Adipocyte (in vitro differentiated cells): ENCODE results near the gene SSR3.
A peak's percentile ranks its signal among the peaks of the same experiment; 100 is the strongest.
"Not testable (repeated sequence)": the region's sequence is repeated elsewhere in the genome, so short reads cannot be mapped to it uniquely, and the experiment has no call there.

ENCODE experiments used
- DNase-seq: peaks from one replicate; pipeline ENCODE4 v3.0.0-alpha.2; 2015; ENCODE audit warnings: low read depth
- H3K27me3 ChIP-seq: replicated peaks from 2 replicates; pipeline ENCODE4 v1.7.0; 2013; ENCODE audit warnings: mild to moderate bottlenecking, low read length, moderate library complexity; ENCODE audit not compliant: control insufficient read depth, insufficient read depth
- H3K36me3 ChIP-seq: 2 replicates; pipeline ENCODE4 v1.7.0; 2013; ENCODE audit warnings: low read length, mild to moderate bottlenecking, moderate library complexity; ENCODE audit not compliant: control insufficient read depth, insufficient read depth, severe bottlenecking
- H3K4me1 ChIP-seq: 2 replicates; pipeline ENCODE4 v1.7.0; 2013; ENCODE audit warnings: mild to moderate bottlenecking, low read length, moderate library complexity; ENCODE audit not compliant: control insufficient read depth, insufficient read depth
- H3K4me3 ChIP-seq: 2 replicates; pipeline ENCODE4 v1.7.0; 2013; ENCODE audit warnings: mild to moderate bottlenecking, low read length, moderate library complexity
- H3K9ac ChIP-seq: 2 replicates; pipeline ENCODE4 v1.7.0; 2013; ENCODE audit warnings: mild to moderate bottlenecking, low read length, moderate library complexity
- H3K9me3 ChIP-seq: 2 replicates; pipeline ENCODE4 v1.7.0; 2013; ENCODE audit warnings: mild to moderate bottlenecking, low read length, moderate library complexity; ENCODE audit not compliant: control insufficient read depth

The SSR3 gene

GRCh38 chr3:156554842-156555687 is at the start of gene SSR3:
Gene SSR3 (minus strand): TSS chr3:156555117. CDS start chr3:156555089, 28 bp downstream.
- Histone ChIP-seq H3K9ac (peak within 1 kb of the TSS; percentile 99), H3K4me3 (peak within 1 kb of the TSS; percentile 96), H3K9me3 (no peaks in the 10 kb centered on the region), H3K27me3 (no peaks in the 10 kb centered on the region), H3K4me1 (peaks cover 35% of the 10 kb centered on the region), H3K36me3 (peaks cover 26% of the 10 kb centered on the region)
- peak; percentile 100 for DNase-seq

GRCh38 chr3:156604064-156604641 is 49.2 kb upstream of the SSR3 start:
- Histone ChIP-seq H3K4me1 (peaks cover 19% of the 10 kb centered on the region), H3K9ac (no peak overlapping the region), H3K4me3 (no peak overlapping the region), H3K36me3 (no peaks in the 10 kb centered on the region), H3K27me3 (no peaks in the 10 kb centered on the region), H3K9me3 (no peaks in the 10 kb centered on the region)
- DNase-seq, result no peak

- no peak overlapping the region for H3K4me3 ChIP-seq
- H3K4me1 ChIP-seq, result peaks cover 19% of the 10 kb centered on the region
- H3K27me3 ChIP-seq, result no peaks in the 10 kb centered on the region
- no peak overlapping the region for H3K9ac ChIP-seq
- DNase-seq, result no peak
- H3K9me3 ChIP-seq, result no peaks in the 10 kb centered on the region
- no peaks in the 10 kb centered on the region for H3K36me3 ChIP-seq
Observed at GRCh38 chr3:156603379-156604017, 48.6 kb upstream of the SSR3 start.

- H3K9me3 ChIP-seq, result no peaks in the 10 kb centered on the region
- no peak overlapping the region for H3K4me3 ChIP-seq
- no peaks in the 10 kb centered on the region for H3K27me3 ChIP-seq
- no peak for DNase-seq
- no peaks in the 10 kb centered on the region for H3K36me3 ChIP-seq
- peaks cover 19% of the 10 kb centered on the region for H3K4me1 ChIP-seq
- no peak overlapping the region for H3K9ac ChIP-seq
Observed at GRCh38 chr3:156602424-156602823, 47.5 kb upstream of the SSR3 start.

- no peak overlapping the region for H3K4me3 ChIP-seq
- H3K9ac ChIP-seq, result no peak overlapping the region
- DNase-seq, result no peak
- no peaks in the 10 kb centered on the region for H3K9me3 ChIP-seq
- no peaks in the 10 kb centered on the region for H3K27me3 ChIP-seq
- no peaks in the 10 kb centered on the region for H3K36me3 ChIP-seq
- H3K4me1 ChIP-seq, result peaks cover 14% of the 10 kb centered on the region
Observed at GRCh38 chr3:156601497-156601896, 46.6 kb upstream of the SSR3 start.

- H3K9me3 ChIP-seq, result no peaks in the 10 kb centered on the region
- H3K36me3 ChIP-seq, result no peaks in the 10 kb centered on the region
- no peak overlapping the region for H3K4me3 ChIP-seq
- no peak for DNase-seq
- H3K9ac ChIP-seq, result no peak overlapping the region
- H3K27me3 ChIP-seq, result no peaks in the 10 kb centered on the region
- peaks cover 10% of the 10 kb centered on the region for H3K4me1 ChIP-seq
Observed at GRCh38 chr3:156600834-156601233, 45.9 kb upstream of the SSR3 start.

GRCh38 chr3:156599089-156599874 is 44.4 kb upstream of the SSR3 start:
- no peaks in the 10 kb centered on the region for H3K27me3 ChIP-seq
- no peak overlapping the region for H3K9ac ChIP-seq
- DNase-seq, result no peak
- H3K36me3 ChIP-seq, result no peaks in the 10 kb centered on the region
- H3K9me3 ChIP-seq, result no peaks in the 10 kb centered on the region
- peaks cover 6% of the 10 kb centered on the region for H3K4me1 ChIP-seq
- H3K4me3 ChIP-seq, result no peak overlapping the region

- no peak overlapping the region for H3K4me3 ChIP-seq
- no peak overlapping the region for H3K9ac ChIP-seq
- H3K36me3 ChIP-seq, result no peaks in the 10 kb centered on the region
- DNase-seq, result no peak
- peaks cover 14% of the 10 kb centered on the region for H3K4me1 ChIP-seq
- H3K9me3 ChIP-seq, result no peaks in the 10 kb centered on the region
- no peaks in the 10 kb centered on the region for H3K27me3 ChIP-seq
Observed at GRCh38 chr3:156598413-156598812, 43.5 kb upstream of the SSR3 start.

GRCh38 chr3:156594219-156594683 is 39.3 kb upstream of the SSR3 start:
- no peaks in the 10 kb centered on the region for H3K36me3 ChIP-seq
- no peaks in the 10 kb centered on the region for H3K27me3 ChIP-seq
- peak overlapping the region; percentile 46 for H3K4me3 ChIP-seq
- no peak for DNase-seq
- H3K4me1 ChIP-seq, result peaks cover 17% of the 10 kb centered on the region
- no peaks in the 10 kb centered on the region for H3K9me3 ChIP-seq
- peak overlapping the region; percentile 4 for H3K9ac ChIP-seq

- DNase-seq, result no peak
- peaks cover 17% of the 10 kb centered on the region for H3K4me1 ChIP-seq
- H3K4me3 ChIP-seq, result peak overlapping the region; percentile 46
- H3K27me3 ChIP-seq, result no peaks in the 10 kb centered on the region
- H3K9me3 ChIP-seq, result no peaks in the 10 kb centered on the region
- no peaks in the 10 kb centered on the region for H3K36me3 ChIP-seq
- no peak overlapping the region for H3K9ac ChIP-seq
Observed at GRCh38 chr3:156593814-156594213, 38.9 kb upstream of the SSR3 start.

GRCh38 chr3:156589806-156590205 is 34.9 kb upstream of the SSR3 start:
- DNase-seq, H3K4me3 ChIP-seq, H3K36me3 ChIP-seq, H3K9me3 ChIP-seq, H3K9ac ChIP-seq, H3K27me3 ChIP-seq: not testable (repeated sequence)
- peaks cover 27% of the 10 kb centered on the region for H3K4me1 ChIP-seq
